C1 segment of cervical spinal cord (tissue), 14 donors: ENCODE results near the gene RNPS1.
"Not testable (repeated sequence)": the region's sequence is repeated elsewhere in the genome, so short reads cannot be mapped to it uniquely, and the experiment has no call there.

Experiments used
- DNase-seq, 14 donors: peaks; one replicate each; lab custom pipeline; 2025; lab: John Stamatoyannopoulos, UW

RNPS1 gene

DNA sequence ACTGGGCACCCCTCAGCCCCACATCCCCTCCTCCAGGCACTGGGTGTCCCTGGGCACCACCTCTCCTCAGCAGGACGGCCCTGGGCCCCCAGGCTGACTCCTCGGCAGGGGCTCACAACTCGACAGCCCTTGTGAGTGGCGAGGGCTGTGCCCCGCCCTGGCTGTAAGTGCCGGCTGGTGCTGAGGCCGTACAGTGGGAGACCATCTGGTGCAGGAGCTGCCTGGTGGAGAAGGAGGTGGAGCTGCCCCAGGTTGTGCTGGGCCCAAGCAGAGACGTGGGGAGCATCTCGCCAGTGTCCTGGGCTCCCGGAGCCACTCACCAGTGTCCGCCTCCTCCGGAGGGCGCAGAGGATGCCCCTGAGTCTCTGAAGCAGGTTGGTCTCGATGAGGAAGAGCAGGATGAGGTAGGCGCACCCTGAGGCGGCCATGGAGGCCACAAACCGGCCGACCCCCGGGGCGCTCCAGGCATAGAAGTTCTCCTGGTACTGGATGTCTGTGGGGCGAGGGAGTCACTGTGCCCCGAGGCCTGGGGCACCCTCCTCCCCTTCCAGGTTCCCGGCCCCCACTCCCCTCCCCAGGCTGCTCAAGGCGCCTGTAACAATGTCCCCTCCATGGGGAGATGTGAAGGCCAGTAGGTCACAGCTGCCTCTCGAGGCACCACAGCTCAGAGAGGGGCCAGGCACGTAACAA lies 15.1 kb upstream of the RNPS1 start:
- DNase-seq, result peak in 1 of 14 donors; percentile 9

DNA sequence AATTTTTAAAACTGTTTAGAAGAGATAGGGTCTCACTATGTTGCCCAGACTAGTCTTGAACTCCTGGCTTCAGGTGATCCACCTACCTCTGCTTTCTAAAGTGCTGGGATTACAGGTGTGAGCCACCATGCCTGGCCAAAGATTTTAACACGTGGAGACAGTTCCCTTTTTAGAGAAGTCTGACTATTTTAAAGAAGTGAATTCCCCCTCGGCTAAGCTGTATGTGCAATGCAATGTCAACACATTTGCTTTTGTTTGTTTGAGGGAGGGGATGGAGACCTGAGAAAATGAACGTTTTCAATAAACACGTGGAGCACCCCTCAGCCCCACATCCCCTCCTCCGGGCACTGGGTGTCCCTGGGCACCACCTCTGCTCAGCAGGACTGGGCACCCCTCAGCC lies 14.3 kb upstream of the RNPS1 start:
- no peak for DNase-seq

DNA sequence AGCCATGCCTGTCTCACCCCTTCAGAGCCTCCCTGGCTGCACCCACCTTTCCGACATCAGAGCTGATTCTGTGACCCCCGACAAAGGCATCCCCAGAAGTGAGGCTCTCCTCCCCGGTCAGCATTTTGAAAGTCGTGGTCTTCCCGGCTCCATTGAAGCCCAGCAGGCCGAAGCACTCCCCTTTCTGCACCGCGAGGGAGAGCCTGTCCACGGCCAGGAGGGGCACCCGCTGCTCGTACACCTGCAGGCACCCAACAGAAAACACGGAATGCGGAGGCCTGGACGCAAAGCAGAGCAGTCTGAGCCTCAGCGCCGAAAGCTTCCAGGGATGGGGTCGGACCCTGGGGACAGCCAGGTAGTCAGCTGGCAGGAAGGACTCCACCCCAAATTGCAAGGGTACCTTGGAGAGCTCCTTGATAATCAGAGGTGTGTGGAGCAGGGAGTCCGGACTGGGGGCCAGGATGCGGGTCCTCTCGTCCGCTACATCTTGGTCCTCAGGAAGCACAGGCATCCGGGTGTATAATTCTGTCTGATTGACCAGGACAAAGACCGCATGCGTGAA lies 13.1 kb upstream of the RNPS1 start:
- no peak for DNase-seq

DNA sequence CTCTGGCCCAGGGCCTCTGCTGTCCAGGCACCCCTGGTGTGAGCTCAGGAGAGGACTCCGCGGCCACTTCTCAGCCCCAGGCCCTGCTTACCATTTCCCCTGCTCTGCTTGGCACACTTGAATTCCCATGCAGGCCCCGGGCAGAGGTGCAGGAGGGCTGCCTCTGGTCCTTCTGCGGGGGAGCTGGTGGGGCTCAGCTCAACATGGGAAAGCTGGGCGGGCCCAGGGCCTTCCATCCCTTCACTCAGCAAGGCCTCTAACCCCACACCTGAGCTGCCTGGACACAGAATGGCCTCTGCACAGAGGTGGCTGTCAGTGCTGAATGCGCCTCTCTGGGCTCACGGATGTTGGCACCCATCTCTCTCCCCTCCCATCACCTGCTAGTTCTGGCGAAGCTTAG lies 12.5 kb upstream of the RNPS1 start:
- no peak for DNase-seq

DNA sequence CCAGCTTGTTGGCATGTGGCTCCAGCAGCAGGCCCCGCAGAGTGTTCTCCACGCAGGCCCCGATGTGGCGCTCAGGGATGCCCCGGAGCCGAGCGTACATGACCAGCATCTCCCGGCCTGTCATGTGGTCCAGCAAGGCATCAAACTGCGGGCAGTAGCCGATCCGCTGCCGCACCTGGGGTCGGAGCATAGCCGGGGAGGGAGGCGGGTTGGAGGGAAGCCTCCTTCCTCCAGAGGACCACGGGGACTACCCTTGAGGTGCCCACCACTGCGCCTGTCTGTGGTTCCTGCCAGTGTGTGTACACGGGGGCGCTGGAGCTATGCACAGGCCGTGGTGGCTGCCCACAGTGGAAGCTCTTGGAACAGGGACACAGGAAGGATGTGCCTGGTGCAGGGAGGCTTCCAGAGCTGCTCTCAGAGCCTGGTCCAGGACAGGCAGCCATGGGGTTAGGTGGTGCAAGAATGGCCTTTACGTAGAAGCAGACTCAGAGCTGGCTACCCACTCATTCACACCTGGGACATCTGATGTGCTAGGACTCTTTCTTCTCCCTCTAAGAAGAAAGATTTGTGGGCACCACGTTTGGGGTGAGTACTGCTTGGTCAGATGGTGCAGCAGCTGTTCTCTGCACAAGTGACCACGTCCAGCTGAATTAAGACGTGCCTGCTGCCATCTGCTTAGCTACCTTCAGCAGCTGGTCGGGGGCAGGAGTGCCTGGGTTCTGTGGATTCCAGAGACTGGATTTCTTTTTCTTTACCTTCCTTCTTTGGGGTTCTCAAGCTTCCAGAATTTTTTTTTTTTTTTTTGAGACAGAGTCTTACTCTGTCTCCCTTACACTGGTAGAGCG lies 11.3 kb upstream of the RNPS1 start:
- no peak for DNase-seq

DNA sequence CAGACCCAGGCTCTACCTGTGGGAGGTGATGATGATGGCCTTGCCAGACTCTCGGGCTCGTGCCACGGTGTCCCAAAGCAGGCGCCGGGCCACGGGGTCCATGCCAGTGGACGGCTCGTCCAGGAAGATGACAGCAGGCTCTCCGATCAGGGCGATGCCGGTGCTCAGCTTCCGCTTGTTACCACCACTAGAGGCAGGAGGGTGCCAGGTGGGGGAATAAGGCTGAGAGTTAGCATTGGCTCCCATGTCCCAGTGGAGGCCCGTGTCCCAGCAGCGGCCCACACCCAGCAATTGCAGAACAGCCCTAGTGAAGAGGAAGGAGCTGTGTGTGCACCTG lies 10.3 kb upstream of the RNPS1 start:
- DNase-seq, result no peak

DNA sequence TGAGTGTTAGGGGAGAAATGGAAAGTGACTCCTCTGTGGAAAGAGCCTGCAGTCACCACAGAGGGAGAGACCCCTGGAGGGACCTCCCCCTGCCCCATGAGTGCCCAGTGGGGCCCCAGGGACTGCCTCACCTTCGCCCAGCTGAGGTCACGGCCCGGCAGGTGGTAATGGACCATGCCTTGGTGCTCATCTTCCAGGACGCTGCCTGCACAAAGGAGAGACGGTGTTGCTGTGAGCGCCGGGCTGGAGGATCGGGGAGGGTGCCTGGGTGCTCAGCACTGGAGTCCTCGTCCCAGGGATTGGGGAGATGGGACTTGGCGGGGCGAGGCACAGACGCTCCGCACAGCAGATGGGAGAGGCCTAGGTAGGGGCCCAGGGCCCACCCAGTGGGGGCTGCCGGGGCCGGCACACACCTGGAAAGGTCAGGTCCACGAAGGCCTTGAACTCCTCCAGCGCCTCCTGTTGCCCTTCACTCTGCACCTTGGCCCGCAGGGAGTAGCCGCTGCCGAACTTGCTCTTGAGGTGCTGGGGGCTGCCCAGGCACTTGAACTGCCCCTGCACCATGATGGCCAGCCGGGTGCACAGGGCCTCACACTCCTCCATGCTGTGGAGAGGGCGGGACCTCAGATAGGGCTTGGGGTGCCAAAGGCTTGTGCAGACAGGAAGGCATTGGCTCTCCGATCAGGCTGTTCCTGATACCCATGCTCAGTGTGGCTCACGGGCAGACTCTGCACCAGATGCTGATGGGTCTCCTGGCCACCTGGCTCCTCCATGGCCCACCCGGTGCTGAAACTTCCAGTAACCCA lies 9.7 kb upstream of the RNPS1 start:
- DNase-seq, result no peak

DNA sequence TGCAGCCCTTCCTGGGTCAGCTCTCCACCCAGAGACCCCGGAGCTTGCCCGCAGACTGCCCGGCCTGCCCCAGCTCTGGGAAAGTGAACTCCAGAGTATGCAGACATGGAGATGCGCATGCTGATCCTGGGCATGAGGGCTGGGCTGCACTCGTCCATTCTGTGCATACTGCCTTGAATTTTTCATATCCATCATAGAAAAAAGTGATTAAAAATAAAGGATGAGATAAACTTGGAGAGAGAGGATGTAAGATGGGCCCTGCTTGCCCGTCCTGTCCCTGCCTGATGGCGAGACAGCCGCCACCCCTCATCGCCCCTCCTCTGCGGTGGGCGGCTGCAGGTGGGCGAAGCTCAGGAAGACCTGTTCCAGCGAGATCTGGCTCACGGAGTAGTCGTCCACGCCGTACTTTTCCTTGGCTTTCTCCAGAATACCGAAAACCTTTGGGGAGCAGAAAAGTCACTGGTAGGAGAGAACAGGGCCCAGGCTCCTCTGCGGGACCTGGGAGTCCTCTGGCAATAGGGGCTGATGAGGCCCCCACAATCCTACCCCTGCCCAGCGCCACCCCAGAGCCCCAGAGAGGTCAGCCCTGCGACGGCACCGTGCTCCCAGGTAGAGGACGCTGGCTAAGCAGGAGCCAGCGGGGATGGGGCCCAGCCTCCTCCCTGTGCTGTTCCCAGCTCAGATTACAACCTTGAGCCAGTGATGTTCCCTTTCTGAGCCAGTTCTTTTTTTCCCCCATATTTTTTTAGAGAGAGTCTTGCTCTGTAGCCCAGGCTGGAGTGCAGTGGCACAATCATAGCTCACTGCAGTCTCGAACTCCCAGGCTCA lies 8.7 kb upstream of the RNPS1 start:
- DNase-seq, result no peak

DNA sequence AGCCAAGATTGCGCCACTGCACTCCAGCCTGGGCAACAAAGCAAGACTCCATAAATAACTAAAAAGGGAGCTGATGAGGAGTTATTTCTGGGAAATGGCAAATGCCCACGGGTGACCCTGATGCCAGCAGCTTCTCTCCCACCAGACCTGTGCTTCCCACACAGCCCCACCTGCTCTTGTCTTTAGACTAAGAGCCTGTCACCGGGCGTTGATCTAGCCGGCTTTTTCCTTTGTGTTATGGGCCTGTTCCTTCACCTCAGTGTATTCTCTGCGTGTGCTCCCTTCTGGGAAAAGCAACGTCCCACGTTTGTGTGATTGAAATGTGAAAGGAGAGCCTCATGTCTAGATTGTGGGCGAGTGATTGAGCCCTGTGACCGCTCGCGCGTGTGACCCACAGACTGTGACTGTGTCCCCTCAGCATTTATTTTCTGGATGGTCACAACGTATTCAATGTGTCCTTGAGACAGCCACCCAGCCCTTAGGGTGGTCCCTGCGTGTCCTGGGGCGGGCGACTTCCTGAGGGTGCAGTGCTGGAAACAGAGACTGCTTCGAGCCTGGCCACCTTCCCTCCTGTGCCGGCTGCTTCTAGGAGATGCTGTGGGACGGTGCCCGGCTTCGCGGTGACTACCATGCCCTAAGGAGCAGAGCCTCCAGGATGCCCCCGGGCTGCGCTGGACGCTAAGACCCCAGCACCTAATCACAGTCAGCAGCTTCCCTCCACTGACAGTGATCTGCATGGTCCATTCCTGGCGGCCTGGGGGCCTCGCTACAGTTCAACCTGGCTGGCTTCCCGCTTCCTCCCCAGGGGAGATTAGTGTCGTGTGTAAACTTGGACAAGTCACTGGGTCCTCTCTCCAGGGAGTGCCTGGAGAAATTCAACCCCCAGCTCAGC lies 7.8 kb upstream of the RNPS1 start:
- DNase-seq, result no peak

DNA sequence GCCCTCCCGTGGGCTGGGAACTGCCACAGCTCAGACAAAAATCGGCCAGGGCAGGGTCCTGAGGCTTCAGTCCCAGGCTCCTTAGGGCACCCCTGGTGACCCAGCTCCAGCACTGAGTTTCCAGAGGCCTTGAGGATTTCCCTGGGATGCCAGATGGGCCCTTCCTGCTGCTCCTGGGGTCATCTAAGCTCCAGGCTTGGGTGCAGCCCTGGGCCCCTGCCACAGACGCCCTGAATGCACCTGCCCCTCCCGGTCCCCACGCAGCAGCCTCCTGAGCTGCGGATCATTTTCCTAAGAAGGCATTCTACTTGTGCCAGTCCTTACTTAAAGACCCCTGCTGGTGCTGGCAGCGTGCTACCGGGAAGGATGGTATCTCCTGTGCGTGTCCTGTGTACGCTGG lies 6.0 kb upstream of the RNPS1 start:
- DNase-seq, result no peak

DNA sequence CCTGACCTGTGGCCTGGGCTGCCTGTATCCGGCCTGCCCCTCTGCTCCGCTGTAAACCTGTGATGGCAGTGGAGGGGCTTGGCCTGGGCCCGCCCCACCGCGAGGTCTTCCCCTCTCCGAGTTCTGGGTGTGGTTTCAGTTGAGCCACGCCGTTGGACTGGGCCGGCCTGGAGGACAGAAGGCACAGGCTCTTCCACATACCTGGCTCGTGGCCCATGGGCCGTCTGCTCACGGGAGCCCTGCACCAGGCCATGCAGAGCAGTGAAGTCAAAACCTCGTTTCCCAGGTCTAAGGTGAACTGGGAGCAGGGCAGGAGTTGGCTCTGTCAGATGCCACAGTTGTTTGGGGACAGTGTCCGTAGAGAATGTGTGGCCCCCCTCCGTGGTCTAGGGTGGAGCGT lies 5.6 kb upstream of the RNPS1 start:
- DNase-seq, result peak in 1 of 14 donors; percentile 36

DNA sequence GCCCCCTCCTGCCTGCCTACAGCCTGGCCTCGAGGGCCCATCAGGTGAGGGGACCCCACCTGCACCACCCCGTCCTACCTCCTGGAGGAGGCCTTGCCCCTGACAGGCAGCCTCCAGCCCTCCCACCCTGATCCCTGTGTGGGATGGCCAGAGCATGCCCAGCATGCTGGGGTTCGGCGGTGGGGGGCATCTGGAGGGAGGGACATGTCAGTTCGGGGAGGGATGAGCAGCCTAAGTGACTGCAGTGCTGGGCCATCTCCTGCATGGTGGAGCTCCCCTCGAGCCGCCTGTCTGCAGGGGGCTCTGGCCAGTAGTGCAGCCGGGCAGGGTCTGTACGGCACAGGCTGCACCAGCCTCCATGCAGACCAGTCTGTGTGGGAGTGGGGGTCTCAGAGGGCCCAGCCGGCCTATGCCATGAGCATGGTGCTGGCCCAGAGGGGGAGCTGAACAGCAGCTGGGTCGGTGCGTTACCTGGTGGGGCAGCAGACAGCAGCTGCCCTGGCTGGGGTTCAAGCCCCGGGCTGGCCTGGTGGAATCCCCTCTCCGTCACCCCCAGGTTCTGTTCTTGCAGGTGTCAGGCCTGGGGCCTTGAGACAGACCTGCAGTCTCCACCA lies 4.0 kb upstream of the RNPS1 start:
- DNase-seq, result no peak

DNA sequence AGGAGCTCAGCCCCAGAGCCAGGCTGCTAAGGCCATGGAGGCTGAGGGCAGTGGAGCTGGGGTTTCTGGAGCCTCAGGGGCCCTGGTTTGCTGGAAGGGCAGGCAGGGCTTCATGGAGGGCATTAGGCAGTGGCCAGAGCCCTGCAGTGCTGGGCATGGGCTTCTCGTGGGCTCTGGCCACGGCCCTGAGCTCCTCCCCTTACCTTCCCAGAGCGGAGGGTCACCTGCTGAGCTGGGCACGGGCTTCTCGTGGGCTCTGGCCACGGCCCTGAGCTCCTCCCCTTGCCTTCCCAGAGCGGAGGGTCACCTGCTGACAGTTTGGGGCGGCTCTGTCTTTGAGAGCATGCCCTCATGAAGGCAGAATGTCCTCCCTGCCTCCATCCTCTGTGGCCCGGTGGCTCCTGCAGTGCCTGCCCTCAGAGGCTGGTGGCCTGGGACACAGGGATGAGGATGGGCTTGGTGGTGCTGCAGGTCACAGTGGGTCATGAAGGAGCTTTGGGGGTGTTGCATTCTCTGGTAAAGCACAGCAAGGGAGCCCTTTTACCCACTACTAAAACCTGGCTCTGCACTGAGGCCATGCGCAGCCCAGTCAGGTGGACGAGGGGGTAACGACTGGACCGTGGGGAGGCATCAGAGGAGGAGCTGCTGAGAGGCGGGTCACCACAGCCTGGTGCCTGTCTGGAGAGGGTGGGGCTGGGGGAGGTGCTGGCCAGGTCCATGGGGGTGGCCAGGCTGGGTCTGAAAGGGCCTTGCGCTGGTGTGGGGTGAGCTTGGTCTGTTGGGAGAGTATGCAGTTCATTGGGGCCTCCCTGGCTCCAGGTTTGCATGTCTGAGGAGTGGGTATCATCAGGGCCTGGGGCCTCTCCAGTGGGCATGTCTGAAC lies 2.9 kb upstream of the RNPS1 start:
- no peak for DNase-seq

DNA sequence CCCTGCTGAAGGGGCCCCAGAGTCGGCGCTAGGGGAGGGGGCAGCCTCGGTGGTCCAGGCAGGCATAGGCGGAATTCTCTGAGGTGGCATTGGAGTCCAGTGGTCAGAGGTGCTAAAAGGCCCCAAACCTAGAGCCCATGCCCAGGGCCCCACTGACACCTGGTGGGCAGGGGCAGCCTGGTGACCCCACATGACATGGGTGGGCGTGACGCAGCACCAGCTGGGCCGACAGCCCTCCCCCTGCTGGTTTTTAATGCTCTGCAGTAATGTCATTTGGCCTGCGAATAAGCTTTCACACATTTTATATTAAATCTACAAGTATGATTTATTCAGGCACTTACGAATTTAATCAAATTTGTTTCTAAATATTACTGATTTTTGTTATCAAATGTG lies 2.1 kb upstream of the RNPS1 start:
- DNase-seq, result no peak

DNA sequence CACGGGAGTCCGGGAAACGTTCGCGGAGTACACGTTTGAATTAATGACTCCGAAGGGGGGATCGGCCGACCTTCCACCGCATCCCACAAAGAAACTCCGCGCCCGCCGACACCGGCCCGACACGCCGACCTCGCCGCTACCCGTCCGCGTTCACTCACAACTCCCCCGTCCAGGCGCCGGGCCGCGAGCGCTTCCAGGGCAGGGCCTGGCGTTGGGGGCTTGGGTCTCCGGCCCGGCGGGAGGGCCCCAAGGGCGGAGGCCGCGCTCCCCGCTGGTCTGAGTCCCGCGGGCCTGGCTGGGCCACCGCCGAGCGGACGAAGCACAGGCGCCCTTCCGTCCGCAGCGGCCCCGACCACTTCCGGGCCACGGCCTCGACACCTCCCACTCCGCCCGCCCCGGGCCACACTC lies 417 bp downstream of the RNPS1 start:
- peak in 2 of 14 donors; percentile 80 to 95 for DNase-seq

DNA sequence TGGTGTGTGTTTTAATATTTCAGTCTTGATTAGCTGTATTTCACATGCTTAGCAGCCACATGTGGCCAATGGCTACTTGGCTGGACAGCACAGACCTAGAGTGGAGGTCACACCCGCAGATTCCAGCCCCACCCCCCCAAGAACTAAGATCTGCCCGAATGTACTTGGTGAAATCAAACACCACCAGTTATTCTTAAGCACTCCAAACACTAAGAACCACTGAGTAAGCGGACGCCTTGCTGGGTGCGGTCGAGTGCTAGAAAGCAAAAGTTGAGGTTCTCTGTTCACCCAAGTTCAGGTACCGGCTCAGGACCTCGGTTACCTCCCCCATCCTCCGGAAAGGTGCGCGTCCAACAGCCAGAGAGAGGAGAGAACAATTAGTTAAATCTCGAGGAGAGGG lies 1.0 kb downstream of the RNPS1 start:
- DNase-seq, result not testable (repeated sequence)

DNA sequence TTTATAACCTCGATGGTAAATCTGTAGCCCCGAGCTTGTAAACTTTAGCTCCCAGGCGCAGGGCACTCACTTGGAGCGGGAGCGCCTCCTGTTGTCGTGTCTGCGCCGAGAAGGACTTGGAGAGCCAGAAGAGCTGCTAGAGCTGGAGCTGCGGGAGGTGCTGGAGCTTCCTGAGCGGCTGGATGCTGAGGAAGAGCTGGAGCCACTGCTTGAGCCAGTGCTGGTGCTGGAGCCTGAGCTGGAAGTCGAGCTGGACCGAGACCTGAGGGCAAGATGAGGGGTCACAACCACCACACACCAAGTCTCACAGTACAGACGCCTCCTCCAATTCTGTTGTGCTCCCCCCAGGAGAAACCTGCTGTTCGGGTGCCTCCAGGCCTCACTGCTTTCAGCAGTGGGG lies 4.9 kb downstream of the RNPS1 start:
- DNase-seq, result not testable (repeated sequence)

DNA sequence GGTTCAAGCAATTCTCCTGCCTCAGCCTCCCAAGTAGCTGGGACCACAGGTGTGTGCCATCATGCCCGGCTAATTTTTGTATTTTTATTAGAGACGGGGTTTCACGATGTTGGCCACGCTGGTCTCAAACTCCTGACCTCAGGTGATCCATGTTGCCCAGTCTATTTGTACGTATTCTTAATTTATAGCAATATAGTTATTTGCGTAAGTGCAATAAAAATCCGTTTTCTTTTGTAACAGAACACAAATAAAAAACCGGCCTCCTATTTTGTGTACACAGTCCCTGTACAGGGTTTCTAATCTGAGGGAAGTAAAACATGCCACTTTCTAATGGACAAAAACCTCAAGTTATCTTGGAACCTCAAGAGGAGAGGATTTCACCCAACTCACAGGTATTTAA lies 7.7 kb downstream of the RNPS1 start:
- DNase-seq, result no peak

DNA sequence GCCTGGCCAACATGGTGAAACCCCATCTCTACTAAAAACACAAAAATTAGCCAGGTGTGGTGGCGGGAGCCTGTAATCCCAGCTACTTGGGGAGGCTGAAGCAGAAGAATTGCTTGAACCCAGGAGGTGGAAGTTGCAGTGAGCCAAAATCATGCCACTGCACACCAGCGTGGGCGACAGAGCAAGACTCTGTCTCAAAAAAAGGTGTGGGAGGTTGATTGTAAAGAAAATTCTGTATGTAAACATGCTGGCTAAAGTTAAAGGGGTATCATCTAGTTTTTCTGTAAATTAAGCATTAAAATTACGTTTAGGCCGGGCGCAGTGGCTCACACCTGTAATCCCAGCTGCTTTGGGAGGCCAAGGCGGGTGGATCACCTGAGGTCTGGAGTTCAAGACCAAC lies 9.4 kb downstream of the RNPS1 start:
- DNase-seq, result not testable (repeated sequence)
